CD4-positive, alpha-beta T cell (primary cell): ENCODE measurements around the gene ASTN2. TPM values are rescaled to one million over a fixed set of nuclear protein-coding genes. Genes with fewer than 3 reads are reported as not detected.

ENCODE experiments used
- ATAC-seq: fragments of 200-7000 bp; cut with Tn5 transposase; one replicate; pipeline ENCODE4 v1.10.0; 2022; ENCODE audit warnings: mild to moderate bottlenecking; ENCODE audit not compliant: poor library complexity
- CTCF ChIA-PET: fragments of 350-600 bp; sonication (Branson Sonifier 250); formaldehyde crosslinking; loops from one replicate; lab custom pipeline; 2021; ENCODE audit warnings: antibody characterized with exemption, inconsistent platforms; lab: Charles Lee
- POLR2A ChIA-PET: fragments of 350-600 bp; sonication (Branson Sonifier 250); formaldehyde crosslinking; loops from one replicate; lab custom pipeline; 2021; ENCODE audit warnings: antibody characterized with exemption, inconsistent platforms; lab: Charles Lee
- DNase-seq, 14 experiments: peaks; one replicate each; pipeline ENCODE4 v3.0.0-alpha.2; 2013 to 2020; ENCODE audit warnings: mixed read lengths in 2 of 14
- H3K27ac ChIP-seq, 2 donors: one replicate each; pipeline versions ENCODE4 v1.5.1 to v1.7.0; 2013; ENCODE audit warnings: low read length in 2 of 2, low read depth in 1 of 2, mild to moderate bottlenecking in 1 of 2
- H3K27me3 ChIP-seq, 2 experiments: 1 replicate in 1 of 2; 2 replicates in 1 of 2; pipeline versions ENCODE4 v1.6.1 to v1.7.0; 2013; ENCODE audit warnings: low read length in 2 of 2, control low read depth in 1 of 2, mild to moderate bottlenecking in 1 of 2, moderate library complexity in 1 of 2; ENCODE audit not compliant: insufficient read depth in 2 of 2, control insufficient read depth in 1 of 2
- H3K36me3 ChIP-seq: one replicate; pipeline ENCODE4 v1.6.1; 2013; ENCODE audit warnings: low read length, control low read depth; ENCODE audit not compliant: insufficient read depth
- H3K4me1 ChIP-seq: one replicate; pipeline ENCODE4 v1.6.1; 2013; ENCODE audit warnings: low read length, control low read depth; ENCODE audit not compliant: insufficient read depth
- H3K4me3 ChIP-seq: one replicate; pipeline ENCODE4 v1.5.1; 2013; ENCODE audit warnings: mild to moderate bottlenecking, low read length, moderate library complexity
- H3K9me3 ChIP-seq, 2 experiments: 1 replicate in 1 of 2; 2 replicates in 1 of 2; pipeline versions ENCODE4 v1.6.1 to v1.7.0; 2013; ENCODE audit warnings: low read length in 2 of 2, mild to moderate bottlenecking in 2 of 2, control low read depth in 1 of 2, moderate library complexity in 1 of 2; ENCODE audit not compliant: control insufficient read depth in 1 of 2, insufficient read depth in 1 of 2
- H3K27ac Mint-ChIP-seq: one replicate; pipeline ENCODE4 v1.8.0; 2020; ENCODE audit warnings: mixed read lengths
- H3K27me3 Mint-ChIP-seq: one replicate; pipeline ENCODE4 v1.8.0; 2021; ENCODE audit warnings: mixed read lengths
- H3K36me3 Mint-ChIP-seq: one replicate; pipeline ENCODE4 v1.8.0; 2021; ENCODE audit warnings: low read depth, mixed read lengths
- H3K4me1 Mint-ChIP-seq: one replicate; pipeline ENCODE4 v1.8.0; 2021; ENCODE audit warnings: low read depth, mixed read lengths
- H3K4me3 Mint-ChIP-seq: one replicate; pipeline ENCODE4 v1.8.0; 2020; ENCODE audit warnings: mild to moderate bottlenecking, mixed read lengths
- H3K9me3 Mint-ChIP-seq: one replicate; pipeline ENCODE4 v1.8.0; 2020; ENCODE audit warnings: mixed read lengths
- intact Hi-C, 2 experiments: fragments of 100-400 bp; cut with DNase I in 1 of 2; cut with micrococcal nuclease in 1 of 2; formaldehyde crosslinking; loops; one replicate each; pipeline versions ENCODE4 v1.15.1 to v1.9.0; 2023 to 2025; cut with DNase I, micrococcal nuclease
- total RNA-seq, 174 experiments: library from RNA in 2 of 174; stranded (reverse) in 2 of 174; gene quantifications; one replicate each; pipeline ENCODE4 v1.2.3 and lab custom pipeline; 2021 to 2026
- TF ChIP-seq, protein P1 (sequence below): fragments of 200-600 bp; IDR thresholded peaks from one replicate; pipeline ENCODE4 v1.8.0; 2022; ENCODE audit warnings: antibody characterized with exemption, mild to moderate bottlenecking

ASTN2 gene
- total RNA-seq, 2 experiments from 2014 or later = 2.3 to 2.4 TPM

- H3K27me3 Mint-ChIP-seq = peaks cover 2% of the 10 kb centered on the region
- Histone ChIP-seq H3K27me3 (no peaks in the 10 kb centered on the region), H3K4me3 (no peak overlapping the region), H3K27ac (no peak overlapping the region), H3K4me1 (no peaks in the 10 kb centered on the region), H3K9me3 (no peaks in the 10 kb centered on the region), H3K36me3 (no peaks in the 10 kb centered on the region)
- H3K36me3 Mint-ChIP-seq = no peaks in the 10 kb centered on the region
- H3K4me3 Mint-ChIP-seq = no peak overlapping the region
- TF ChIP-seq, protein P1, sequence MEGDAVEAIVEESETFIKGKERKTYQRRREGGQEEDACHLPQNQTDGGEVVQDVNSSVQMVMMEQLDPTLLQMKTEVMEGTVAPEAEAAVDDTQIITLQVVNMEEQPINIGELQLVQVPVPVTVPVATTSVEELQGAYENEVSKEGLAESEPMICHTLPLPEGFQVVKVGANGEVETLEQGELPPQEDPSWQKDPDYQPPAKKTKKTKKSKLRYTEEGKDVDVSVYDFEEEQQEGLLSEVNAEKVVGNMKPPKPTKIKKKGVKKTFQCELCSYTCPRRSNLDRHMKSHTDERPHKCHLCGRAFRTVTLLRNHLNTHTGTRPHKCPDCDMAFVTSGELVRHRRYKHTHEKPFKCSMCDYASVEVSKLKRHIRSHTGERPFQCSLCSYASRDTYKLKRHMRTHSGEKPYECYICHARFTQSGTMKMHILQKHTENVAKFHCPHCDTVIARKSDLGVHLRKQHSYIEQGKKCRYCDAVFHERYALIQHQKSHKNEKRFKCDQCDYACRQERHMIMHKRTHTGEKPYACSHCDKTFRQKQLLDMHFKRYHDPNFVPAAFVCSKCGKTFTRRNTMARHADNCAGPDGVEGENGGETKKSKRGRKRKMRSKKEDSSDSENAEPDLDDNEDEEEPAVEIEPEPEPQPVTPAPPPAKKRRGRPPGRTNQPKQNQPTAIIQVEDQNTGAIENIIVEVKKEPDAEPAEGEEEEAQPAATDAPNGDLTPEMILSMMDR = no peak
- intact Hi-C loops = no loop called here
- no peak for ATAC-seq
- CTCF ChIA-PET = no interaction called here
- DNase-seq = no peak
- peaks cover 5% of the 10 kb centered on the region for H3K9me3 Mint-ChIP-seq
- H3K4me1 Mint-ChIP-seq = no peaks in the 10 kb centered on the region
- H3K27ac Mint-ChIP-seq = no peak overlapping the region
- POLR2A ChIA-PET = no interaction called here
Measured at GRCh38 chr9:117340422-117340821, 74.4 kb downstream of the ASTN2 start.

DNA sequence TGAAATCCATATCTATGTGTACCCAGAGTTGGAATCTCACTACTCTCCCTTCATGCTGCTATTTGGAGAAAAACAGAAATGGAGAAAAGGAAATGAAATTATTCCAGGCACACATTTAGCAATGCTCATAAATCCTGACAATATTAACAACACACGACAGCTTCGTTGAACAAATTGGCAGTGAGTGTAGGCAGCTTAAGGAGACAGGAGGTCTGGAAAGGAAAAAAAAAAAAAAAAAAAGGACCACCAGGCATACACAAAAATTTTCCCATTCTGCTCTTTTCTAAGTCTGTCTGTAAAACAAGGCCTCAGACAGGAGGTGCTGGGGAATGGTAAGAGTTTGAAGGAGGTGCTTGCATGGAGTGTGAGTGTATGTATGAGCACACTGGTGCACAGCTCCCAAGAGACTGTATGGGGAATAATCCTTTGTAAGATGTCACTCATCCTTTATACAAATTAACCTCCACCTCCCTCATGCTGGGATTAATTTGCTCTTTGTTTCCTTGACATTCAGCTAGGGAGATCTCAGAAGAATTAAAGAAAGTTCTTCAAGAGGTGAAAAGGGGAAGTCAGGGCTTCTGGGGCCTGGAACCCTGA is 78.9 kb downstream of the ASTN2 start:
- H3K4me3 ChIP-seq = no peak overlapping the region
- H3K36me3 Mint-ChIP-seq = no peaks in the 10 kb centered on the region
- no peaks in the 10 kb centered on the region for H3K27me3 ChIP-seq
- H3K9me3 Mint-ChIP-seq = peaks cover 8% of the 10 kb centered on the region
- ChIA-PET POLR2A (no interaction called here), CTCF (no interaction called here)
- ATAC-seq = no peak
- no peak overlapping the region for H3K27ac ChIP-seq
- DNase-seq = no peak
- intact Hi-C loops = no loop called here
- TF ChIP-seq, protein P1 = no peak
- no peaks in the 10 kb centered on the region for H3K4me1 ChIP-seq
- no peak overlapping the region for H3K27ac Mint-ChIP-seq
- H3K27me3 Mint-ChIP-seq = no peaks in the 10 kb centered on the region
- H3K4me3 Mint-ChIP-seq = no peak overlapping the region
- no peaks in the 10 kb centered on the region for H3K4me1 Mint-ChIP-seq
- no peaks in the 10 kb centered on the region for H3K36me3 ChIP-seq
- H3K9me3 ChIP-seq = no peaks in the 10 kb centered on the region

DNA sequence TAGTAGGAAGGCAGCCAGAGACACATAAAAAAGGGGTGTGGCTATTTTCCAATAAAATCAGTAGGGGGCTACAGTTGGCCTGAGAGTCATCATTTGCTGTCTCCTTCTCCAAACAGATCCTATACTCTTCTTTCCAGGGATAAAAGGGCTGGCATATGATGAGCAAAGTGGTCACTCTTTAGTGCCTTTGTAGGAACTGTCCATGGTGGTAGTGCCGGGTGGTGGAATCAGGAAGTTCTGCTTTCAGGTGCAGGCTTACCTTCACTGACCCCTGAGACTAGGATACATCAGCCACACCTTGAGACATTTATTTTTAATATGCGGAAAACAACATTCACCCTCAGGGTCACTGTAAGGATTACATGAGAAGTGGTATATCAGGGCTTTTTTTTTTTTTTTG is 80.8 kb downstream of the ASTN2 start:
- Histone ChIP-seq H3K36me3 (no peaks in the 10 kb centered on the region), H3K4me3 (no peak overlapping the region), H3K27me3 (no peaks in the 10 kb centered on the region), H3K27ac (no peak overlapping the region), H3K9me3 (no peaks in the 10 kb centered on the region), H3K4me1 (no peaks in the 10 kb centered on the region)
- Mint-ChIP-seq H3K27ac (no peak overlapping the region), H3K27me3 (no peaks in the 10 kb centered on the region), H3K4me3 (no peak overlapping the region), H3K9me3 (peaks cover 12% of the 10 kb centered on the region), H3K36me3 (no peaks in the 10 kb centered on the region), H3K4me1 (no peaks in the 10 kb centered on the region)
- no peak for DNase-seq
- TF ChIP-seq, protein P1 = no peak
- ChIA-PET POLR2A (no interaction called here), CTCF (no interaction called here)
- ATAC-seq = no peak
- intact Hi-C loops = no loop called here
